Transverse colon (tissue), 4 donors: ENCODE data around the gene RNF168. TPM values are rescaled to one million over a fixed set of nuclear protein-coding genes. Genes with fewer than 3 reads are reported as not detected.
A peak's percentile ranks its signal among the peaks of the same experiment; 100 is the strongest.

Source experiments
- DNase-seq: peaks from one replicate; pipeline ENCODE4 v3.0.0-alpha.2; 2019
- H3K27ac ChIP-seq, 4 donors: fragments of 200-600 bp; sonication (generic); 2 replicates each; pipeline ENCODE4 v1.5.1; 2016 to 2018; ENCODE audit warnings: inconsistent platforms in 4 of 4
- H3K27me3 ChIP-seq: fragments of 200-600 bp; sonication (generic); 2 replicates; pipeline ENCODE4 v1.5.1; 2017; ENCODE audit warnings: inconsistent platforms
- H3K36me3 ChIP-seq, 4 donors: fragments of 200-600 bp; sonication (generic); 2 replicates each; pipeline ENCODE4 v1.5.1; 2017 to 2019; ENCODE audit warnings: inconsistent platforms in 4 of 4
- H3K4me1 ChIP-seq, 4 donors: fragments of 200-600 bp; sonication (generic); 2 replicates each; pipeline ENCODE4 v1.5.1; 2017 to 2020; ENCODE audit warnings: inconsistent platforms in 4 of 4
- H3K4me3 ChIP-seq, 4 donors: fragments of 200-600 bp; sonication (generic); 1 replicate in 1 of 4; 2 replicates in 3 of 4; pipeline versions ENCODE4 v1.5.1 to v1.6.1; 2017 to 2019; ENCODE audit warnings: inconsistent platforms in 4 of 4
- H3K9me3 ChIP-seq, 2 donors: fragments of 200-600 bp; sonication (generic); 2 replicates each; pipeline ENCODE4 v1.5.1; 2017 to 2019; ENCODE audit warnings: inconsistent platforms in 2 of 2
- CTCF ChIP-seq, 5 experiments: fragments of 200-600 bp in 3 of 5; fragments of 450-650 bp in 2 of 5; sonication (generic) in 3 of 5; IDR thresholded peaks; 1 replicate in 2 of 5; 2 replicates in 3 of 5; pipeline ENCODE4 v1.5.1; 2016 to 2017; ENCODE audit warnings: antibody characterized with exemption in 5 of 5, inconsistent platforms in 3 of 5, mild to moderate bottlenecking in 2 of 5, moderate library complexity in 1 of 5
- EP300 ChIP-seq: sonication (generic); formaldehyde crosslinking; IDR thresholded peaks from one replicate; pipeline ENCODE4 v1.6.1; 2017; ENCODE audit warnings: antibody characterized with exemption, low read depth
- POLR2A ChIP-seq: fragments of 450-650 bp; IDR thresholded peaks from one replicate; pipeline ENCODE4 v1.6.1; 2016; ENCODE audit warnings: antibody characterized with exemption, mild to moderate bottlenecking, moderate library complexity
- POLR2AphosphoS5 ChIP-seq, 3 donors: sonication (generic); formaldehyde crosslinking; IDR thresholded peaks; one replicate each; pipeline ENCODE4 v1.6.1; 2016; ENCODE audit warnings: antibody characterized with exemption in 3 of 3
- WGBS, 2 donors: methylation state at CpG; one replicate each; pipeline ENCODE4 v1.1.5; 2018; ENCODE audit warnings: low coverage in 1 of 2; 5-methylcytosine and 5-hydroxymethylcytosine counted together
- in situ Hi-C, 4 donors: fragments of 200-750 bp; cut with MboI; loops; one replicate each; pipeline versions ENCODE4 v1.15.0 to v1.15.1; 2017; ENCODE audit warnings: low sequenced_read_pairs in 3 of 4, low pct_ligation_motif_present in 1 of 4, low pct_unique_long_range_greater_than_20kb in 1 of 4
- intact Hi-C: fragments of 100-400 bp; cut with DNase I; formaldehyde crosslinking; loops from one replicate; pipeline ENCODE4 v1.15.1; 2023; ENCODE audit warnings: low total_unique reads
- total RNA-seq, 4 donors: library from RNA; depleted of rRNA; stranded (reverse); fragments of >200 nt; gene quantifications; one replicate each; pipeline ENCODE4 v1.1.0, GENCODE V29; 2016

RNF168 gene
- total RNA-seq, 4 donors from 2014 or later = 17.3 to 221 (median 19.5) TPM

GRCh38 chr3:196501316-196502044, 2.1 kb downstream of the RNF168 start:
- TF ChIP-seq EP300 = no peak
- TF ChIP-seq POLR2A = no peak
- TF ChIP-seq POLR2AphosphoS5 (IDR thresholded peaks at IDR 0.05) = no peak
- peak in 1 of 5 experiments; percentile 16 for TF ChIP-seq CTCF (IDR thresholded peaks at IDR 0.05)
- no peaks in the 10 kb centered on the region for H3K27me3 ChIP-seq
- peak; percentile 12 for DNase-seq
- H3K36me3 ChIP-seq = no peaks in the 10 kb centered on the region
- intact Hi-C loops = loop anchor here (10.0 kb wide), 1 partner anchor 67 kb away; the partner anchor contains the start of gene UBXN7
- no peaks in the 10 kb centered on the region for H3K9me3 ChIP-seq
- WGBS, 2 donors = 4 to 13% methylated on average over 14 of the region's 14 CpGs
- in situ Hi-C loops = loop anchor here in 2 of 4 donors (25.0 kb wide), 1 partner anchor 239 kb away; no protein-coding TSS in a partner anchor
- peaks cover 0 to 39% (median 18%) of the 10 kb centered on the region in 4 donors for H3K4me1 ChIP-seq
- H3K27ac ChIP-seq = peak overlapping the region; percentile 96 to 99 (median 98)
- peak overlapping the region; percentile 40 to 93 (median 86) for H3K4me3 ChIP-seq

DNA sequence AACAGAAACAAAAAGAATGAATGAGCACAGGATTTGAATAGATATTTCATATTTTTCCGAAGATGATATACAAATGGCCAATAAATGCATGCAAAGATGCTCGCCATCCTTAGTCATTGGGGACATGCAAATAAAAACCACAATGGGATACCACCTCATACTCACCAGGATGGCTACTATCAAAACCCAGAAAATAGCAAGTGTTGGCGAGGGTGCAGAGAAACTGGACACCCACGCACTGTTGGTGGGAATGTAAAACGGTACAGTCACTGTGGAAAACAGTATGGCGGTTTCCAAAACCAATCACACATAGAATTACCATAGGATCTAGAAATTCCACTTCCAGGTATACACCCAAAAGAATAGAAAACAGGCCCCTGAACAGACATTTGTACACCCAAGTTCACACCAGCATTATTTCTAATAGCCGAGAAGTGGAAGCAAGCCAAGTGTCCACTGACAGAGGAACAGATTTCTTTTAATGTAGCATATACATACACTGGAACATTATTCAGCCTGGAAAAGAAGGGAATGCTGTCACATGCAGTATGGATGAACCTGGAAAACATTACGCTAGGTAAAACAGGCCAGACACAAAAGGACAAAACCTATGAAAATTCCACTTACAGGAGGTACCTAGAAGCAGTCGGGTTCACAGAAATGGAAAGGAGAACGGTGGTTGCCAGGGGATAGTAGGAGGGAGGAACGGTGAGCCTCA, 3.6 kb downstream of the RNF168 start:
- Histone ChIP-seq H3K4me3 (peak overlapping the region in 3 of 4 donors; percentile 81 to 93 (median 90)), H3K4me1 (peaks cover 0 to 39% (median 18%) of the 10 kb centered on the region in 4 donors), H3K27me3 (no peaks in the 10 kb centered on the region), H3K9me3 (no peaks in the 10 kb centered on the region), H3K27ac (peak overlapping the region in 3 of 4 donors; percentile 96 to 99 (median 98)), H3K36me3 (no peaks in the 10 kb centered on the region)
- intact Hi-C loops = loop anchor here (10.0 kb wide), 1 partner anchor 65 kb away; the partner anchor contains the start of gene UBXN7
- no peak for DNase-seq
- 68 to 93% methylated on average over 11 of the region's 11 CpGs for WGBS, 2 donors
- TF ChIP-seq CTCF (IDR thresholded peaks at IDR 0.05) (no peak), POLR2A (no peak), EP300 (no peak), POLR2AphosphoS5 (IDR thresholded peaks at IDR 0.05) (no peak)
- in situ Hi-C loops = loop anchor here in 2 of 4 donors (25.0 kb wide), 1 partner anchor 238 kb away; no protein-coding TSS in a partner anchor

DNA sequence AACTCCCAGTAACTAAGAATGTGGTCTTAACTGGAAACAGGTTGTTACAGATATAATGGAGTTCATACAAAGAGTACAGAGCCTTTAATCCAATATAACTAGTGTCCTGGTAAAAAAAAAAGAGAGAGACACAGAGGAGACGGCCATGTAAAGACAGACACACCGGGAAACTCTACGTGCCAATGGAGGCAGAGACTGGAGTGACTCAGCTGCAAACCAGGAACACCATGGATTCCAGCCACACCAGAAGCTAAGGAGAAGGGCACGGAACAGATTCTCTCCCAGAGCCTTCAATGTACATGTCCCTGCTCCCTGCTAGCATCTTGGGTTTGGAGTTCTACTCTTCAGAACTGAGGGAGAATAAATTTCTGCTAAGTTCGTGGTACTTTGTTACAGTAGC, 4.5 kb downstream of the RNF168 start:
- H3K4me3 ChIP-seq = no peak overlapping the region

More for the DNA sequence above, 4.5 kb downstream of the RNF168 start:
- H3K9me3 ChIP-seq = no peaks in the 10 kb centered on the region
- no peak for TF ChIP-seq EP300
- TF ChIP-seq POLR2A = no peak
- TF ChIP-seq POLR2AphosphoS5 (IDR thresholded peaks at IDR 0.05) = no peak
- no peak for TF ChIP-seq CTCF (IDR thresholded peaks at IDR 0.05)
- in situ Hi-C loops (no loop called here), intact Hi-C loops (no loop called here)
- H3K27me3 ChIP-seq = no peaks in the 10 kb centered on the region
- 76 to 78% methylated on average over 2 to 5 of the region's 5 CpGs for WGBS, 2 donors
- H3K4me1 ChIP-seq = peaks cover 0 to 35% (median 17%) of the 10 kb centered on the region in 4 donors
- no peak overlapping the region for H3K27ac ChIP-seq
- no peaks in the 10 kb centered on the region for H3K36me3 ChIP-seq
- DNase-seq = no peak
